ENCODE measurements around the gene NOS3.

DNA sequence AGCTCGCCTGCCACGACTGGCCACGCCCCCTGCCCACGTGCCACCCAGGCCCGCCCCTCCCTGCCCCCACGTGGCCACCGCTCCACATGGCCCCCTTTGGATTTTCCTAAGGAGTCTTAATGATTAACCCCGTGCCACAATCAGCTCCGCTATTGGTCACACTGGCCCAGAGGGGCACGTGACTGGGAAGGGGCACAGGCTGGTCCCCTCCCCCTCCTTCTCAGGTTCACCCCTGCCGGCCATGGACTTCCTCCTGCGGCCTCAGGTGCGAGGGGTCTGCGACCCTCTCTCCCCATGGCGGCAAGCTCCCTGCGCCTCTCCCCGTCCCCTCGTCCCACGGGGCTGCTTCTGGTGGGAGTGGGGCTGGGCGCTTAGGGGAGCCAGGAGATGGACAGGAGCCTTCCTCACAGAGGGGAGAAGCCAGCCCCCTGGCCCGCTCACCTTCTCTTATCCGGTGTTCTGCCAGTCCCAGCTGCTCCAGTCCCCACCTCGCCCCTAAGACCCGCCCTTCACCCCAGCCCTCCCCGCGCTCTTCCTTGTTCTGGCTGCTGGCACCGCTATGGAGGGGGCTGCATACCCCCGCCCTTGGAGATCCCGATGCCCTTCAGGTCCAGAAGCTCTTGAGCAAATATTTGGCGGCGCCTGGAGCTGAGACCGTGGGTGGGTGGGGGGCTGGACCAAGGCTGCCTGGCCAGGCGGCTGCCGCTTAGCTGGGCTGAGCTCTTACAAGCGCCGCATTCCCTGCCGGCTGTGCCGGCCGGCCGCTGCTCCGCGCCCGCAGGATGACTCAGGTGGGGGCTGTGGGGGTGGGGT, 71.8 kb downstream of the NOS3 start:
- TF ChIP-seq, protein P1, sequence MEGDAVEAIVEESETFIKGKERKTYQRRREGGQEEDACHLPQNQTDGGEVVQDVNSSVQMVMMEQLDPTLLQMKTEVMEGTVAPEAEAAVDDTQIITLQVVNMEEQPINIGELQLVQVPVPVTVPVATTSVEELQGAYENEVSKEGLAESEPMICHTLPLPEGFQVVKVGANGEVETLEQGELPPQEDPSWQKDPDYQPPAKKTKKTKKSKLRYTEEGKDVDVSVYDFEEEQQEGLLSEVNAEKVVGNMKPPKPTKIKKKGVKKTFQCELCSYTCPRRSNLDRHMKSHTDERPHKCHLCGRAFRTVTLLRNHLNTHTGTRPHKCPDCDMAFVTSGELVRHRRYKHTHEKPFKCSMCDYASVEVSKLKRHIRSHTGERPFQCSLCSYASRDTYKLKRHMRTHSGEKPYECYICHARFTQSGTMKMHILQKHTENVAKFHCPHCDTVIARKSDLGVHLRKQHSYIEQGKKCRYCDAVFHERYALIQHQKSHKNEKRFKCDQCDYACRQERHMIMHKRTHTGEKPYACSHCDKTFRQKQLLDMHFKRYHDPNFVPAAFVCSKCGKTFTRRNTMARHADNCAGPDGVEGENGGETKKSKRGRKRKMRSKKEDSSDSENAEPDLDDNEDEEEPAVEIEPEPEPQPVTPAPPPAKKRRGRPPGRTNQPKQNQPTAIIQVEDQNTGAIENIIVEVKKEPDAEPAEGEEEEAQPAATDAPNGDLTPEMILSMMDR (IDR thresholded peaks at IDR 0.05) = no peak
- no peak for TF ChIP-seq POLR2A (IDR thresholded peaks at IDR 0.05)

Data from esophagus squamous epithelium (tissue), 4 donors.